ENCODE results near the gene OLFM1.

OLFM1 gene

DNA sequence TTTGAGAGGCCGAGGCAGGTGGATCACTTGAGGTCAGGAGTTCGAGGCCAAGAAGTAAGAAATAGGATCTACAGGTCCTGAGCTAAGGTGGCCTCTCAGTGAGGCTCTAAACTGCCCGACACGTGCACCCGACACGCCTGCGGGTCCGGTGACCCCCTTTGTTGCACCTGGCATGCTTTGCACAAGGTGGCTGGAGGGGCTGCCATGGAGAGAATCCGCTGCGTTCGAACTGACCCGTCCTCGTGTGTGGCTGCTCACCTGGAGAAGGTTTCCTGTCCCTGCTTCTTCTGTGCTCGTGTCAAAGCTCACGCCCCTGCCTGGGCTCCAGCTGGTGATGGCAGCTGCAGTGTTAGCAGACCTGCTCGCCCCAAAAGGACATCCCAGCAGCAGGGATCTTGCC is 5.7 kb upstream of the OLFM1 start:
- Histone ChIP-seq H3K9me3 (ENCODE audit: control insufficient read depth, low read length) (no peaks in the 10 kb centered on the region), H3K4me1 (no peaks in the 10 kb centered on the region), H3K36me3 (ENCODE audit: control insufficient read depth, insufficient read depth, low read length) (no peaks in the 10 kb centered on the region), H3K9ac (no peak overlapping the region), H3K27me3 (ENCODE audit: control insufficient read depth, insufficient read depth, low read length) (no peaks in the 10 kb centered on the region), H3K4me2 (ENCODE audit: low read length) (no peak overlapping the region), H3K4me3 (ENCODE audit: low read depth, low read length) (no peak overlapping the region), H3K79me2 (no peaks in the 10 kb centered on the region), H2AFZ (no peak overlapping the region), H3K27ac (no peak overlapping the region)
- no peak for TF ChIP-seq CTCF (IDR thresholded peaks at IDR 0.05)

DNA sequence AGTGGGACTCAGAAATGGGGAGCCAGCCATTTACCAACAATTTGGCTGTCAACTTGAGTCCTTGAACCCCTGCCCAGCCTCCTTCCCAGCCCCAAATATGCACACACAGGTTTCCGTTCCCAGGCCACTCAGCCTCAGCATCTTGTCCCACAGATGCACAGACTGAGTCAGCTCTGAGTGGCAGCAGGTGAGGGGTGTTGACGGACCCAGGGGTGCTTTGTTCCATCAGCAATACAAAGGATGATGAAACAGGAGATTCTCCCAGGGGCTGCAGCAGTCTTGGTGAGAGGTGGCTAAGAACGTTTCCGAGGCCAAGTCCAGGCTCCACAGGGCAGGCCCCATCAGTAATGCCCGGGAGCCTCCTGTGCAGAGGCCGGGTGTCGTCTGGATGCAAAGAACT is 4.9 kb upstream of the OLFM1 start:
- no peak overlapping the region for H3K4me2 ChIP-seq (ENCODE audit: low read length)
- no peaks in the 10 kb centered on the region for H3K9me3 ChIP-seq (ENCODE audit: control insufficient read depth, low read length)
- no peak for TF ChIP-seq CTCF (IDR thresholded peaks at IDR 0.05)
- H3K27ac ChIP-seq, result no peak overlapping the region
- H3K79me2 ChIP-seq, result no peaks in the 10 kb centered on the region
- H3K27me3 ChIP-seq (ENCODE audit: control insufficient read depth, insufficient read depth, low read length), result no peaks in the 10 kb centered on the region
- no peak overlapping the region for H3K9ac ChIP-seq
- no peak overlapping the region for H2AFZ ChIP-seq
- H3K36me3 ChIP-seq (ENCODE audit: control insufficient read depth, insufficient read depth, low read length), result no peaks in the 10 kb centered on the region
- H3K4me3 ChIP-seq (ENCODE audit: low read depth, low read length), result no peak overlapping the region
- H3K4me1 ChIP-seq, result no peaks in the 10 kb centered on the region

DNA sequence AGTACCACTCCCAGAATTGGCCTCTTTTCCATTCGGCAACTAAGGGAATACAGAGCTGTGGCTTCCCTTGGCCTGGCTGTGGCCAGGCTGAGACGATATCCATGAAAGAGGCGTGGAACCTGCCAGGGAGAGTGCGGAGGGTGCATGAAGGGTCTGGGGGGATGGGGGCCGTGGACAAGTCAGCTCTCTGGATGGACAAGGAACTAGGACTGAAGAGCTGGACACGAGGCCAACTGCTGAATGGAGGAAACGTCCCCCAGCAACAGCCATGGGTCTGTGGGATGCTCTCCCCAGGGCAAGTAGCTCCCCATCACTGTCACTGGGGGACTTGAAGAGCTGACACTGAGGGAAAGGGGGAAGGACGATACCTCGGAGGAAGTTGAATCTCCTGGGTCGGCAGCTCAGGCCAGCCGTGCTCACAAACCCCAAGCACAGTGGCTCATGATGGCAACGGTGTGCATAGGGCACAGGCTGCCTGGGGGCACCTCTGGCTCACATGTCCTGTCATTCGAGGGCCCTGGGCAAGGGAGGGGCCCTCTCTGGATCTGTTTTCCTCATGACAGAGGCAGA is 4.1 kb upstream of the OLFM1 start:
- Histone ChIP-seq H3K36me3 (ENCODE audit: control insufficient read depth, insufficient read depth, low read length) (no peaks in the 10 kb centered on the region), H2AFZ (no peak overlapping the region), H3K4me2 (ENCODE audit: low read length) (no peak overlapping the region), H3K27ac (no peak overlapping the region), H3K9me3 (ENCODE audit: control insufficient read depth, low read length) (no peaks in the 10 kb centered on the region), H3K79me2 (no peaks in the 10 kb centered on the region), H3K27me3 (ENCODE audit: control insufficient read depth, insufficient read depth, low read length) (peaks cover 1% of the 10 kb centered on the region), H3K9ac (no peak overlapping the region), H3K4me3 (ENCODE audit: low read depth, low read length) (no peak overlapping the region), H3K4me1 (no peaks in the 10 kb centered on the region)
- no peak for TF ChIP-seq CTCF (IDR thresholded peaks at IDR 0.05)

DNA sequence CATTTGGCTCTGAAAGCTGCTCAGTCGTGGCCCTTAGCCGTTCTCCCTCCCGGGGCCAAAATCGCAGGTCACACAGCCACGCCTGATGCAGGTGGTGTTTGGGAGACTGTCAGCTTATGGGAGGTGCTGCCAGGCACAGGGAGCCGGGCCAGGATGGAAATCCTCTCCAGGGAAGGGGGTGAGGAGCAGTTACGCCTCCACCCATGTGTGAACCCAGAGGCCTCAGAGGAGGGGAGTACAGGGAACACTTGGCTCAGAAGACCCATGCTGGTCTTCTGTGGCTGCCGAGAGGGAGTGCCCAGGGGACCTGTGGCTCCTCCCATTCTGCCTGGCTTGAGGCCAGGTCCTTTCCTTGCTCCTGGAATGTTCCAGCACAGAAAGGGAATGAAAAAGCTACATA is 3.6 kb upstream of the OLFM1 start:
- H3K36me3 ChIP-seq (ENCODE audit: control insufficient read depth, insufficient read depth, low read length), result no peaks in the 10 kb centered on the region
- H3K9ac ChIP-seq, result no peak overlapping the region
- no peaks in the 10 kb centered on the region for H3K9me3 ChIP-seq (ENCODE audit: control insufficient read depth, low read length)
- TF ChIP-seq CTCF (IDR thresholded peaks at IDR 0.05), result no peak
- no peaks in the 10 kb centered on the region for H3K79me2 ChIP-seq
- H3K4me2 ChIP-seq (ENCODE audit: low read length), result no peak overlapping the region
- H3K27ac ChIP-seq, result no peak overlapping the region
- no peak overlapping the region for H2AFZ ChIP-seq
- H3K4me3 ChIP-seq (ENCODE audit: low read depth, low read length), result no peak overlapping the region
- H3K27me3 ChIP-seq (ENCODE audit: control insufficient read depth, insufficient read depth, low read length), result peaks cover 3% of the 10 kb centered on the region
- H3K4me1 ChIP-seq, result no peaks in the 10 kb centered on the region

GRCh38 chr9:135084262-135084661 is 3.2 kb upstream of the OLFM1 start:
- Histone ChIP-seq H3K9ac (no peak overlapping the region), H3K4me3 (ENCODE audit: low read depth, low read length) (no peak overlapping the region), H3K4me2 (ENCODE audit: low read length) (no peak overlapping the region), H2AFZ (no peak overlapping the region), H3K79me2 (no peaks in the 10 kb centered on the region), H3K4me1 (no peaks in the 10 kb centered on the region), H3K27ac (no peak overlapping the region), H3K36me3 (ENCODE audit: control insufficient read depth, insufficient read depth, low read length) (no peaks in the 10 kb centered on the region), H3K9me3 (ENCODE audit: control insufficient read depth, low read length) (no peaks in the 10 kb centered on the region), H3K27me3 (ENCODE audit: control insufficient read depth, insufficient read depth, low read length) (peaks cover 3% of the 10 kb centered on the region)
- no peak for TF ChIP-seq CTCF (IDR thresholded peaks at IDR 0.05)
